ENCODE data around the gene SH3RF2.
"Not testable (repeated sequence)": the region's sequence is repeated elsewhere in the genome, so short reads cannot be mapped to it uniquely, and the experiment has no call there.

Gene SH3RF2

DNA sequence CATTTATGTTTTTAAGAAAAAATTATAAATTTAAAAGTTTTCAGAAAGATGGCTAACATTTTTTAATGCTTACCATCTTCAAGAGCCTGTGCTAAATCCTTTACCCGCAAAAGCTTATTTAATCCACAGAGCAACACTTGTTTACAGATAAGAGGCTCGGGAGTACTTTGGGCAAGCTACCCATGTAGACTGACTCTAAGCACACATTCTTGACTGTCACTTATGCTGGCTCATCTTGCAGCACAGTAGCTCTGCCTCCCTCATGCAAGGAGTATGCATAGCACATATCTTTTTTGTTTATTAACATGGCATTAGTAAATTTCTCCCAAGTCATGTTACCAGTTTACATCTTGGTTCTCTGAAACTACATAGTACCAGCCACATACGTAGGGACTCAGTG is 14.7 kb downstream of the SH3RF2 start:
- no peak for DNase-seq (ENCODE audit: low spot score)

DNA sequence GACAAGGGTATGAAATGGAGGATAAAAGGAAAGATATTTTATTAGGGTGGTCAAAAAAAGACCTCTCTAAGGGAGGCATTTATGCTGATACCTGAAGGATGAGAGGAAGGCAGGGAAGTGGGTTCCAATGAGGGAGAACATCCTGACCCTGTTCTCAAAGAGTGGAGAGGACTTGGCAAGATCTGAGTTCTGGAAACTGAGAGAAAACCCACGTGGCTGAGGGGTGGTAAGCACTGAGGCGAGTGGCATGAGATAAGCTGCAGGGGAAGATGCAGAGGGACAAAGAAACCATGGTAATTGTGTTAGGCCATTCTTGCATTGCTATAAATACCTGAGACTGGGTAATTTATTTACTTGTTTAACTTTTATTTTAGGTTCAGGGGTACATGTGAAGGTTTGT is 16.8 kb downstream of the SH3RF2 start:
- DNase-seq (ENCODE audit: low spot score) = no peak

DNA sequence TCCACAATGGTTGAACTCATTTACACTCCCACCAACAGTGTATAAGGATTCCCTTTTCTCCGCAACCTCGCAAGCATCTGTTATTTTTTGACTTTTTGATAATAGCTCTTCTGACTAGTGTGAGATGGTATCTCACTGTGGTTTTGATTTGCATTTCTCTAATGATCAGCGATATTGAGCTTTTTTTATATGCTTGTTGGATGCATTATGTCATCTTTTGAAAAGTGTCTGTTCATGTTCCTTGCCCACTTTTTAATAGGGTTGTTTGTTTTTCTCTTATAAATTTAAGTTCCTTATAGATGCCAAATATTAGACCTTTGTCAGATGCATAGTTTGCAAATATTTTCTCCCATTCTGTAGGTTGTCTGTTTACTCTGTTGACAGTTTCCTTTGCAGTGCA is 17.8 kb downstream of the SH3RF2 start:
- not testable (repeated sequence) for DNase-seq (ENCODE audit: low spot score)

DNA sequence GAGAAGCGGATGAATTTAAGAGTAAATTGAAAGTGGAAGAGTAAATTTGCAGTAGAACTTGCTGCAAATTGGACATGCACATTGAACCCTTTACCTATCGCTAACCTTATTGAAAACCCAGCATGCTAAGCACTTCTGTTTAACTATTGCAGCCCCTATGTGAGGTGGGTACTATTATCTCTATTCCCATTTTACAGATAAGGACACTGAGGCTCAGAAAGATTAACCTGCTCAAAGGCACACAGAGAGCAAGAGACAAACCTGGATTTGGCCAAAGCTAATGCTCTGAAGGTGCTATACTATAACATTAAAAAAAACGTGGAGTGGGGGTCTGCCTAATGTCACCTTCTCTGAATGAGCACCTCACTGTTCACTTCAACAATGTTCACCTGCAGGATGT is 21.0 kb downstream of the SH3RF2 start:
- DNase-seq (ENCODE audit: low spot score) = no peak

DNA sequence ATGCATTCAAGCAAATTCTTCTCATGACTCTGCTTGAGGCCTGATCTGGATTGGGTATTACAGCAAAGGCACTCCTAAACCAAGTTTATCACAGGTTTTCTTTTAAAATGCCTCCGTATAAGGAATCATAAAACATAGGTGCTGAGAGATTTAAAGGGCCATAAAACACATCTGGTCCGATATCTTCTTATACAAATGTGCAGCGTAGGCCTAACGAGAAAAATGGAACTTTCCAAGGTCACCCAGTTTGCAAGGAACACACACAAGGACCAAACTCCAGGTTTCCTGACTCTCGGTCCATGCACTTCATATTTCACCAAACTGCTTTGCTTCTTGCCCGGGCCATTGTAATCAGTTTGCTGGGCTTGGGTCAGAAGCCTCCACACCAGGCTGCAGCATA is 22.1 kb downstream of the SH3RF2 start:
- DNase-seq (ENCODE audit: low spot score) = no peak

DNA sequence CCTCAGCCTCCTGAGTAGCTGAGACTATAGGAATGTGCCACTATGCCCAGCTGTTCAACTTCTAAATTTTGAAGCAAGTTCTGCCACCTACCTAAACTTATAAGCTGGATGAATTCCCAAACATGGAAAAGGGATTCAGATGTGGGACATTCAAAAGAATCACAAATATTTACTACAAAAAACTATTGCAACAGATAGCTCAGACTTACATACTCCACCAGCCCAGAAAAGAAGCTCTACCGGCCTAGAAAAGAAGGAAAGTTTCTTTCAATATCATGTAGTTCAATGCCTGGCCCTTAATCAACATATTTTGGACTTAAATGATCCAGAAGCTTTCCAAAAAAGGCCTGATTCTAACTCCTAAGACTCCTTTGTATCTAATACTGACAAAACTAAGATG is 23.8 kb downstream of the SH3RF2 start:
- no peak for DNase-seq (ENCODE audit: low spot score)

DNA sequence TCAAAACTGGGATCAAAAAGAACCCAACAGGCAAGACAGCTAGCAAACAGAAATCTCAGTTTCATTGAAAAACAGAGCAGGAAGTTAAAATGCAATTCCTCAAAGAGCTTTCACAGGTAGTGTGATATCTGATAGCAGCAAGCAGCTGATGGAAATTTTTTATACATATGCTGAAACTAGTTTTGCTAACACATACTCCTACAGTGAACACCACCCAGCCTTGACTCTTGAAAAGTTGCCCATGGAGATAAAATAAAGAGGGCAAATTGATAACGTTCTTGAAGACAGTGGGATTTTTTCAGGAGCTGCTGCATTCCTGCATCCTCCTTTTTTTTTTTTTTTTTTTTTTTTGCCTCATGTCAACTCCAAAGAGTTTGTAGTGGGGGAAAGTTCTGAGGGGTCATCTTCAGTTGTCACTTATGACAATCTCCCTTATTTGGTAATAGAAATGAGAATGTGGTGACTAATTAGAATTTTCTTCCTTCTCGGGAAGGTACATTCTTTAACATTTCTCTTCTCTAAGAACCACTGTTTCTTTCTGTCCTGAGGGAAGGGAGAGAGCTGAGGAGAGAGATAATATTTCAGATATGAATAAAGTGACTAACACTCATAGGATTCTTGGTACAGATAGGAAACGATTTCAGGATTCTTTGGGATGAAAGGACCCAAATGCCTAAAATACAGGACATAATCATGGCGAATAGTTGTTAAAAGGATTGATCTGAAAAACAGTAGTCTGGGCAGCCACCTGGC is 24.6 kb downstream of the SH3RF2 start:
- DNase-seq (ENCODE audit: low spot score) = no peak

DNA sequence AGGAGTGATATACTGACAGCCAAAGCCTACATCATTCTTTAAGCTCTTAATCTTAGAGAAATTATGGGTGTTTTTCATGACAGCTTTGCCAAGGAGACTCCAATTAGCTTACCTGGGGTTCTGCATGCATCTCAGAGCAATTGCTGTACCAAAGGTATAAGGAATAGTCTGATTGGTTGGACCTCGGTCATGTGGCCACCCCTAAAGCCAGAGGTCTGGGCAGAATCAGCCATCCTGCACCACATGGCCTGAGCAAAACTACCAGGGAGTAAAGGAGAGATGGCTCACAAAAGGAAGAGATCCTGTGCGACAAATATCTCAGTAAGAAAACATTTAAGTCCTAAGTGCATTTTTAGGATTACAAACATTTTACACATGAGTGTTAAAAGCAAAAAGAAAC is 25.6 kb downstream of the SH3RF2 start:
- no peak for DNase-seq (ENCODE audit: low spot score)

DNA sequence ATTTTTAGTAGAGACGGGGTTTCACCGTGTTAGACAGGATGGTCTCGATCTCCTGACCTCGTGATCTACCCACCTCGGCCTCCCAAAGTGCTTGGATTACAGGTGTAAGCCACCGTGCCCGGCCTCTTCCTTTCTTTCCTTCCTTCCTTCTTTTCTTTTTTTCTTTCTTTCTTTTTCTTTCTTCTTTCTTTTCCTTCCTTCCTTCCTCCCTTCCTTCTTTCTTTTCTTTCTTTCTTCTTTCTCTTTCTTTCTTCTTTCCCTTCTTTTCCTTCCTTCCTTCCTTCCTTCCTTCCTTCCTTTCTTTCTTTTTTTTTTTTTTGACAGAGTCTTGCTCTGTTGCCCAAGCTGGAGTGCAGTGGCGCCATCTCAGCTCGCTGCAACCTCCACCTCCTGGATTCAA is 27.6 kb downstream of the SH3RF2 start:
- DNase-seq (ENCODE audit: low spot score) = not testable (repeated sequence)

DNA sequence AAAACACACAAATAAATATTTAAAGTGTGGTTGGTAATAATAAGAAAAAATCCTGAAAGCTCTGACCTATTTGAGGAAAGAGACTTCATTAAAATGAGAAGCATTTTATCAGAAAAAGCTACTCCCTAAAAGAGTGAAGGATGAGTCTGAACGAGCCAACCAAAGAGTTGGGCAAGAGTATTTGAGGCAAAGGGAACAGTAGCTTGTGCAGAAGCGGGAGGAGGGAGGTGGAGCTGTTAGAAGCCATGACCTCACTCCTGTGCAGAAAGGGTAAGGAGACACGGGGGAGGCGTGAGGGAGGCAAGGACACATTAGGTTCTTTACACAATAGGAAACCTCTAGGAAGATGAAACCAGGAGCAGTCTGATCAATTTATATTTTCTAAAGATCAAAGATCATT is 29.4 kb downstream of the SH3RF2 start:
- no peak for DNase-seq (ENCODE audit: low spot score)

DNA sequence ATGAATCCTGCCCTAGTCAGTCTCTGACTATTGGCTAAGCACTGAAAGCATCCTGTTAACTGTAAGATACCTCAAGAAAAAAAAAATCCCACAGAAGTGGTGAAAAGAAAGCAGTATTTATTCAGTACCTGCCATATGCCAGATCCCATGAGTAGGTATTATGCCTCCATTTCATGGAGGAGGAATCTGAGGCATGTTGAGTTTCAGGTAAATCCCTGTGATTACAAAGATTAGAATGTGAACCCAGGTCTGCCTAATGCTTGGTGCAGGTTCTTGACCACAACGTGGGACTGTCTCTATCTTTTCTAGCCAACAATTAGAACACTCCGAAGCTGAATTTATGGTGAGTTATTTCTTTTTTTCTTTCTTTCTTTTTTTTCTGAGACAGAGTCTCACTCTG is 30.9 kb downstream of the SH3RF2 start:
- no peak for DNase-seq (ENCODE audit: low spot score)

DNA sequence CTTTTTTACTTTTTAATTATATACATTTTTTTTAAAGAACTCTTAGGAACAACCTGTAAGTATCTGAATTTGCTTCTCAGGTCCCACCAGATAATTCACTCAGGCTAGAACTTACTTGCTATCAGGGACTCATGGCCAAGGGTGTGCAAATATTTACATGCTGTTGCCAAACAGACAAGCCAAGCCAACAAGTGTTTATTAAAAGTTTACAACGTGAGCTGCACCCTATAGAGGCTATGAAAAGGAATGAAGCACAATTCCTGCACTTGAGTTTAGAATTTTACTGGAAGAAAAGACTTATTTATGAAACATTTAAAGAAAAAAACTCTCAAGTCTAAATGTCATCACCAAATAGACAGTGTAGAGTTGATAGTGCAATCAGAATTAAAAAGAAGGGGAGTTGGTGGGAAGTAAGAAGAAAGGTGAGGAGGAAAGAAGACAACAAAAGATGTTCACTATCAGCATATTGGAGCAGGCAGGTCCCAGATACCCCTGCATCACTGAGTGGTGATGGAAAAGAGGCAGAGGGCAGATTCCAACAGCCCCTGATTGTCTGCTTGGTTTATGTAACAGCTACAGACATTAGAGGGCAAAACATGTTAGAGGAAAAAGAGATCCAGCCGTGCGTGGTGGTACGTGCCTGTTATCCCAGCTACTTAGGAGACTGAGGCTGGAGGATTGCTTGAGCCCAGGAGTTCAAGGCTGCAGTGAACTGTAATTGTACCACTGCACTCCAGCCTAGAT is 32.8 kb downstream of the SH3RF2 start:
- no peak for DNase-seq (ENCODE audit: low spot score)

DNA sequence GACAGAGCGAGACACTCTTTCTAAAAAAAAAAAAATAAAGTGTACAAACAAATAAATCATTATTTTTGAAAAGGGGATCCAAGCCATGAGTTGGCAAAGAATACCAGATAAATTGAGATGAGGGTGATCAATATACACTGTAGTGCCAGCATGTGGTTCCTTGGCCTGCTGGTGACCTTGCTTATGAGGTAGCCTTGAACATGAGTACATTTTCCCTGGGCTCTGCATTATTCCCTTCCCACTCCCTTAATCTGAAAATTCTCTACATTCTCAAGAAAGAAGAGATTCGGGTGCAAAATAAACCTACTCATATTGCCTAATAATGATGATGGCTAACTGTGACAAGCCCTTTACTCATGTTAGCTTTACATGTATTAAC is 33.3 kb downstream of the SH3RF2 start:
- no peak for DNase-seq (ENCODE audit: low spot score)

DNA sequence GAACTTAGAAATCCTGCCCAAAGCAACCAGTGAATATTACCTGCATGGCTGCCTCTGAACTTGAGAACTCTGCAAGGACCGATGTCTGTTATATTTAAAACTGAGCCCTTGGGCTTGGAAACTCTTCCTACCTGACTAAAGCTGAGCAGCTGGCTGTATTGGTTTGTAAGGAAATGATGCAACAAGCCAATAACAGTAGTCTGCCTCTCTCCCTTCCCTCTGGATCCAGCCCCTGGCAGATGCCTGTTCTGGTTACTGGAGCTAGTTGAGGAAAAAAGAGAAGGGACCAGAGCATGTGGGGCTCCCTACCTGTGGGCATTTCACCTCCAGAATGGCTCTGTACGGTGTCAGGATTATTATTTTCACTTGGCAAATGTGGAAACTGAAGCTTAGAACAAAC is 34.7 kb downstream of the SH3RF2 start:
- DNase-seq (ENCODE audit: low spot score) = no peak

DNA sequence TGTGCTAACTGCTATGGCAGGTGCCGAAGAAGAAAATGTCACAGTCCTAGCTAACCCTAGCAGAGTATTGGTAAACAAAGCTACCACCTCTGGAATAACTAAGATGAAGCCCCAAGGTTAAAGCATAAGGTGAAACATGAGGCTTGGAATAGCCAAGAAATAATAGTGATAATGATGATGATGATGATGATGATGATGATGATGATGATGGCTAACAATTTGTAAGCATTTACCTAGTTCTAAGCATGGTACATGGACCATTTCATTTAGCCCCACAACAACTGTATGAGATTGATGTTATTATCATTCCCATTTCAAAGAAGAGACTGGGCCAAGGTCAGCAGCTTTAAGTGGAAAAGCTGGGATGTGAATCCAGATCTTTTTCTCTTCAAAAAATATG is 35.3 kb downstream of the SH3RF2 start:
- no peak for DNase-seq (ENCODE audit: low spot score)

DNA sequence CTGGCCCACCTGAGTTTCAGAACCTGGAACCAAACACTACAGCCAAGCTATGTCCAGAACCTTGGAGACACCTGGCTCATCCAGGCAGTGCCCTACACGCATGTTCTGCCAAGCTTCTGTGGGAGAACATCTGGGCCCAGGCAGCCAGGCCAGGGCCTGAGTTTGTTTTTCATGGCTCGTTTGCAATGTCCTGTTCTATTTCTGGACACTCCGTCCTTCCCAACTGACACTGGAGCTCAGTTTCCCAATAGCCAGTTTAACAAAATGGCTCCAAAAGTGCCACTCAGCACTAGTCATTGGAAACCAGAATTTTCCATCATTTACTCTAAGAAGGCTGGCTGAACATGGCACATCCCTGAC is 38.6 kb downstream of the SH3RF2 start:
- DNase-seq (ENCODE audit: low spot score) = no peak

DNA sequence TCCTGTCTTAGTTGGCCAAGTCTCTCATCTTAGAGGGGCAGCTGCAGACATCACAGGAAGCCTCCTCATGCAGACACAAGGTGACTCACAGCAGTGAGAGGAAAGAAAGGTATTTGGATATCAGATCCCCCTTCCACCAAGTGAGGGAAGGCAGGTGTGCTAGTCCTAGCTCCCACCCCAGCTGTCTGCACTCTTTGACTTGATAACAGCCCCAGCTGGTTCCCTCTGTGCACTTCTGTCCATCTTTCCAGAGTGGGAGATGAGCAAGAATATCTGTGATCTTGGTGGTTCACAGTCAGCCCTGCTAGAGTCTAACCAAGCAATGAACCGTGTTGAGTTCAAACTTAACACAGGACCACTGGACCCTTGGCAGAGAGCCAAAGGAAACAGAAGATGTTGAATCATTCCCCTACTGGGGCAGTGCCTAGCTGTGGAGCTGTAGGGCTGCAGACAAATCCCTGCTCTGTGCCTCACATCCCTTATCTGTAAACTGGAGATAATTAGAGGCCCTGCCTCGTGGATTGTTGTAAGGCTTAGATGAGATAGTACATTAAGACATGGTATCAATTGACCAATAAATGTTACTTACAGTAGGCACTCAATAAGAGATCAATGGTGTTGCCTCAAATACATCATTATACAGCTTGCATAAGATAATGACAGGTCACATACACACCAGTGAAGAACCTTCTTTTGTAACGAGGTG is 39.1 kb downstream of the SH3RF2 start:
- DNase-seq (ENCODE audit: low spot score) = no peak

DNA sequence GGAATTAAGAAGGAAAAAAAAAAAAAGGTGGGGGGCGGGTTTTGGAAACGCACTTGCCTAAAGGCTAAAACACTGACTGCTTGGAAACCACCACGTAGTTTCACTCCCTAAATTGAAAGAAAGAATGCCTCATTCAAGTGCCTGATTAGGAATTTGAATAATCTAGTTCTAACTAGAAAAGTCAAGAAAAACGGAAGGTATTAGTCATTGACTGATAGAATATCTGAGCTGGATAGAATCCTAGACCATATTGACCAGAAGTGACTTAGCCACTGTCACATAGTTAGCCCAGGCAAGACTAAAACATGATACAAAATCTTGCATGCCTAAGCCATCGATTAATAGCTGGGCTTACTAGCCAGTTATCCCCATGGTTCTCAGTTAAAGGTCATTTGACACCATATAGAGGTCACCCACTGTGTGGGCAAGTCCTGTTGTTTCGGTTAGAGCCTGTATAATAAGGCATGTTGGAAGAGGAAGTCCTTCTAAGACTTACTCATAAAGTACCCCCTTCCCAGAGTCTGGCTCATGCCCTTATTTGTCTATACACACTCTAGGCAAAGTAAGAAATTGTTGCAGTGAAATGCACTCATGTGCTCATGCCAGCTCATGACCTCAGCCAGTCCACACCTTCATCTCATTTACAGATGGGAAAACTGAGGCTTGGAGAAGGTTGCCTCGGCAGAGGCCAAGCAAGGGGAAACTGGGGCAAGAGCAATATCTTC is 40.2 kb downstream of the SH3RF2 start:
- no peak for DNase-seq (ENCODE audit: low spot score)

DNA sequence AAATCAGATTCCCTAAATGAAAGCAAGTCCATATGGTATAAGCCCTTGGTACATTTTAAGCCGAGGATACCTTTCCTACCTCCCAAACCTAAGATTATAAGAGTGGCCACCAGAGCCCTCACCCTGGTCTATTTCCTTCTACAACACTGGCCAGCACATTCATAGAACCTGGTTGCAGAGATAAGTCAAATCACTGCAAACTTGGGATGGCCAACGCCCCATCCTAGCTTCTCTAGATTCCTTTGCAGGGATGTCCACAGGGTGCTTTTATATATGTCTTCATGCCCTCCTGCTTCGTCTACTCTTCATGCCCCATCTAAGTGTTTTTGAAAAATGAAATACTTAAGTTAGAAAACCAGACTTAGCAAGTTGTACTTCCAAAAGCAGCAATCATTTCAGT is 41.8 kb downstream of the SH3RF2 start:
- DNase-seq (ENCODE audit: low spot score) = no peak

DNA sequence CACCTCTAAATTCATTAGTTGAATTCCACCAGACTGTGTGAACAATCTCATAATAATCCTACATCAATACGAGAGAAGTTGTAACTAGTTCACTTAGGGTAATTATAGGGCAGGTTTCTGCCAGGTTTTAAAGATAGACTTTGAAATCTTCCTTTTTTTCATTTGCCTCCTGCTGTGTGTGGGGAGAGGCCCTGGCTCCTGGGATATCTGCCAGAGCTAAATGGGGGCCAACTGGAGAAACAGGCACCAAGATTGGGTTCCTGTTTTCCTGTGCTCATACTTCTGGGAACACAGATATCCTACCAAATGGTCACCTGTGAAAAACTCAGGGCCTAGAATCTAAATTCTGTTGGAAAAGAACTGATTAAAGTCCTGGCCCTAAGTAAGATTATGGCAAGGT is 42.3 kb downstream of the SH3RF2 start:
- no peak for DNase-seq (ENCODE audit: low spot score)

DNA sequence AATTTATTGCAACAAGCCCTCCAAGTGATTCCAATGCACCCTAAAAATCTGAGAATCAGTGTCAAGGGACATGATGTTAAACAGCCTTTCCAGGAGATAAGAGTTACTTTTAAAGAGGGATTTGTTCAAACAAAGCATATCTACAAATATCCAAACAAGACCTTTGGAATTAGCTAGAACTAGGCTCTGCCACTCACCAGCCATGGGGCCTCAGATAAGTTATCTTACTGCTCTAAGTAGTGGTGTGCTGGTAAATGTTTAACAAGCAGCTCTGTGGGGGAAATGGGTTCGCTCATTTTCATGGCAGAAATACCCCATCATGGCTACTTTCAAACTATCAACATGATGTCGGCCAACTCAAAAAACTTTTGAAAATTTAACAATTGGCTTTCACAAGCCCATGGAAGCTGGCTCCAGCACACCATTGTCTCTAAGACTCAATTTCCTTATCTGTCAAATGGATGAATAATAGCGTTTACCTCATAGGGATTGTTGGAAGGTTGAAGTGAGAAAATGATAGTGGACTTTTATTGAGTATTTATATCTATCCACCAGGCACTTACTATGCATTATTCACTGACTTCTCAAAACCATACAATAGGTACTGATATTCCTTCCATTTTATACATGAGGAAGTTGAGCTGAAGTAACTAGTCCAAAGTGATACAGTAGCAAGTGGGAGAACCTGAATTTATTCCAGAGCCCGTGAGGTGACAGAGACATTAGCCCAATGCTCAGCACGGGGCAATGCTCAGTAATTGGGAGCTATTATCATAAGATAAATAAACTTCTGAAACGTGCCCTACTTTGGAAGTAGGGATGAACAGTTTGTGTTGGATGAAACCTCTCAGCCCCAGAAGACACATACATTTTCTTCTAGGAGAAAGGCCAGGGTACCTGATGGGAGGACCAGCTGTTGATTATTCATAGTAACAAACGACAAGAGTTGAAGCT is 43.2 kb downstream of the SH3RF2 start:
- no peak for DNase-seq (ENCODE audit: low spot score)

DNA sequence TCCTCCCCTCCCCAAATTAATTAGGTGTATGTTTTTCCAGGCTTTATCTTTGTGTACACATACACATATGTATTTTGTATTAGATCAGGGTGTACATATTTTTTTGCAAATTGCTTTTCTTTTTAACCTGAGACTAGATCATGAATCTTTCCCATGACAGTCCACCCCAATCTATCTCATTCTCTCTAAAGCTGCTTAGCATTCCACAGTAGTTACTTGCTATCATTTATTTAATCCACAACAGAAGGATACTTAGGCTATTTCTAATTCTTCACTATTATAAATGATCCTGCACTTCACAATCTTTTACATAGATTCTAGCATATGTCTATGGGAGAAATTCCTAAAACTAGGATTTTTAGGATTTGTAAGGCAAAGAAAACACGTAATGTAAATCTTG is 43.9 kb downstream of the SH3RF2 start:
- DNase-seq (ENCODE audit: low spot score) = no peak

Measured in NAMALWA (cell line).